A673 (cell line): Measurements from ENCODE around the gene RPS6KC1. TPM values are rescaled to one million over a fixed set of nuclear protein-coding genes. Genes with fewer than 3 reads are reported as not detected.
"Not testable (repeated sequence)": the region's sequence is repeated elsewhere in the genome, so short reads cannot be mapped to it uniquely, and the experiment has no call there.

Source experiments
- BruUV-seq: library from RNA; stranded (reverse); fragments of 400-500 nt; replicated peaks from 2 replicates; lab custom pipeline; 2021; lab: Mats Ljungman, UMichigan
- CTCF ChIA-PET: fragments of 300-600 bp; sonication (Branson Sonifier 250); formaldehyde crosslinking; loops from one replicate; lab custom pipeline; 2022; ENCODE audit warnings: antibody characterized with exemption; lab: Charles Lee
- POLR2A ChIA-PET: fragments of 300-600 bp; sonication (Branson Sonifier 250); formaldehyde crosslinking; loops from one replicate; lab custom pipeline; 2022; ENCODE audit warnings: antibody characterized with exemption; ENCODE audit not compliant: low non-redundant PET; lab: Charles Lee
- DNase-seq: peaks from one replicate; pipeline ENCODE4 v3.0.0-alpha.2; 2015; ENCODE audit warnings: low spot score
- H3K27ac ChIP-seq: fragments of 200-600 bp; sonication (generic); 2 replicates; pipeline ENCODE4 v1.5.1; 2016; ENCODE audit warnings: mixed run types, low read depth, mild to moderate bottlenecking, mixed read lengths, antibody characterized with exemption, low read length; ENCODE audit not compliant: poor library complexity, severe bottlenecking
- H3K27me3 ChIP-seq: fragments of 200-600 bp; sonication (generic); replicated peaks from 2 replicates; pipeline ENCODE4 v1.6.1; 2017; ENCODE audit warnings: mixed run types, low read depth, mild to moderate bottlenecking, mixed read lengths, antibody characterized with exemption, low read length; ENCODE audit not compliant: insufficient read depth, poor library complexity
- H3K36me3 ChIP-seq: fragments of 200-600 bp; sonication (generic); 2 replicates; pipeline ENCODE4 v1.6.1; 2016; ENCODE audit warnings: mixed run types, mild to moderate bottlenecking, mixed read lengths, antibody characterized with exemption, low read length; ENCODE audit not compliant: insufficient read depth, poor library complexity, severe bottlenecking
- H3K4me1 ChIP-seq: fragments of 200-600 bp; sonication (generic); 2 replicates; pipeline ENCODE4 v1.6.1; 2017; ENCODE audit warnings: mixed run types, mild to moderate bottlenecking, mixed read lengths, antibody characterized with exemption, low read length; ENCODE audit not compliant: insufficient read depth, poor library complexity, severe bottlenecking
- H3K4me3 ChIP-seq: fragments of 200-600 bp; sonication (generic); 2 replicates; pipeline ENCODE4 v1.5.1; 2016; ENCODE audit warnings: low read depth, mixed run types, mild to moderate bottlenecking, mixed read lengths, low read length; ENCODE audit not compliant: poor library complexity, severe bottlenecking
- H3K9me3 ChIP-seq: fragments of 200-600 bp; sonication (generic); 2 replicates; pipeline ENCODE4 v1.6.1; 2016; ENCODE audit warnings: mixed run types, low read depth, mild to moderate bottlenecking, mixed read lengths, antibody characterized with exemption, low read length; ENCODE audit not compliant: poor library complexity, severe bottlenecking
- EZH2 ChIP-seq: fragments of 200-600 bp; sonication (generic); IDR thresholded peaks from 2 replicates; pipeline ENCODE4 v1.6.1; 2017; ENCODE audit warnings: borderline replicate concordance, low read depth, mild to moderate bottlenecking, mixed read lengths, antibody characterized with exemption, low read length; ENCODE audit not compliant: poor library complexity, severe bottlenecking
- intact Hi-C: fragments of 100-400 bp; cut with micrococcal nuclease; formaldehyde crosslinking; loops from one replicate; pipeline ENCODE4 v1.10.0; 2022; ENCODE audit not compliant: unreplicated experiment
- total RNA-seq: library from RNA; stranded (reverse); gene quantifications from 2 replicates; pipeline ENCODE4 v1.2.3, GENCODE V29; 2021
- TF ChIP-seq, protein P1 (sequence below): fragments of 300-800, 200-600 bp; sonication (generic); conservative IDR thresholded peaks from 2 replicates; pipeline ENCODE4 v1.5.1; 2017; ENCODE audit warnings: low read depth, mild to moderate bottlenecking, antibody characterized with exemption, low read length, moderate library complexity, mixed read lengths

Gene RPS6KC1
- total RNA-seq, 1 experiment from 2014 or later = 17.1 TPM

DNA sequence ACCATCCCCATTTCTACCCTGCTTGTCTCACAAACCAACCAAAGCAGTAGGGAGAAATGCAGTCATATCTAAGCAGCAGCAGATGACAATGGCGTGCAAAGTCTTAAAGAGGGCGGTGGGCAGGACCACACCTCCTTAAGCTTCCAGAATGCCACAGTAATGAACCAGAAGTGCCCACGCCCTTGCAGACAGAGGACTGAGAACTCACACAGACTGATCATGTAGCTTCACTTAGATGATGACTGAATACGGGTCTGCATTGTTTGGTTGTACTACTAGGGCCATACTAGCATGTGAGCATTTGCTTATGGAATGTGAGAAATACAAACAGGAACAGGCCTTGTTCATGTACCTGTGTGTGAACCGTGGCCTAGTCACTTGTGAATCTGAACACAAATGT is 246.0 kb downstream of the RPS6KC1 start:
- no peak overlapping the region for H3K4me3 ChIP-seq
- TF ChIP-seq, protein P1, sequence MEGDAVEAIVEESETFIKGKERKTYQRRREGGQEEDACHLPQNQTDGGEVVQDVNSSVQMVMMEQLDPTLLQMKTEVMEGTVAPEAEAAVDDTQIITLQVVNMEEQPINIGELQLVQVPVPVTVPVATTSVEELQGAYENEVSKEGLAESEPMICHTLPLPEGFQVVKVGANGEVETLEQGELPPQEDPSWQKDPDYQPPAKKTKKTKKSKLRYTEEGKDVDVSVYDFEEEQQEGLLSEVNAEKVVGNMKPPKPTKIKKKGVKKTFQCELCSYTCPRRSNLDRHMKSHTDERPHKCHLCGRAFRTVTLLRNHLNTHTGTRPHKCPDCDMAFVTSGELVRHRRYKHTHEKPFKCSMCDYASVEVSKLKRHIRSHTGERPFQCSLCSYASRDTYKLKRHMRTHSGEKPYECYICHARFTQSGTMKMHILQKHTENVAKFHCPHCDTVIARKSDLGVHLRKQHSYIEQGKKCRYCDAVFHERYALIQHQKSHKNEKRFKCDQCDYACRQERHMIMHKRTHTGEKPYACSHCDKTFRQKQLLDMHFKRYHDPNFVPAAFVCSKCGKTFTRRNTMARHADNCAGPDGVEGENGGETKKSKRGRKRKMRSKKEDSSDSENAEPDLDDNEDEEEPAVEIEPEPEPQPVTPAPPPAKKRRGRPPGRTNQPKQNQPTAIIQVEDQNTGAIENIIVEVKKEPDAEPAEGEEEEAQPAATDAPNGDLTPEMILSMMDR = no peak
- no peak for TF ChIP-seq EZH2
- no peak overlapping the region for H3K27ac ChIP-seq
- no peaks in the 10 kb centered on the region for H3K4me1 ChIP-seq
- H3K36me3 ChIP-seq = no peaks in the 10 kb centered on the region
- DNase-seq = no peak
- H3K9me3 ChIP-seq = no peaks in the 10 kb centered on the region
- no peaks in the 10 kb centered on the region for H3K27me3 ChIP-seq
- POLR2A ChIA-PET = no interaction called here
- CTCF ChIA-PET = no interaction called here
- intact Hi-C loops = no loop called here
- BruUV-seq = no TSS peak

- no peaks in the 10 kb centered on the region for H3K27me3 ChIP-seq
- CTCF ChIA-PET = no interaction called here
- intact Hi-C loops = no loop called here
- no peaks in the 10 kb centered on the region for H3K4me1 ChIP-seq
- no peak for TF ChIP-seq EZH2
- TF ChIP-seq, protein P1 = no peak
- no peak overlapping the region for H3K4me3 ChIP-seq
- no TSS peak for BruUV-seq
- H3K36me3 ChIP-seq = no peaks in the 10 kb centered on the region
- H3K27ac ChIP-seq = no peak overlapping the region
- no peak for DNase-seq
- H3K9me3 ChIP-seq = no peaks in the 10 kb centered on the region
- POLR2A ChIA-PET = no interaction called here
These were observed 249.4 kb downstream of the RPS6KC1 start for GRCh38 chr1:213300433-213300832.

GRCh38 chr1:213301524-213301923 is 250.5 kb downstream of the RPS6KC1 start:
- H3K36me3 ChIP-seq, H3K27me3 ChIP-seq, CTCF ChIA-PET, H3K4me1 ChIP-seq, H3K9me3 ChIP-seq, H3K4me3 ChIP-seq, DNase-seq, intact Hi-C loops, H3K27ac ChIP-seq, BruUV-seq, POLR2A ChIA-PET: not testable (repeated sequence)

GRCh38 chr1:213303286-213303685 is 252.2 kb downstream of the RPS6KC1 start:
- no peak for DNase-seq
- no TSS peak for BruUV-seq
- Histone ChIP-seq H3K4me3 (no peak overlapping the region), H3K27ac (no peak overlapping the region), H3K27me3 (no peaks in the 10 kb centered on the region), H3K4me1 (no peaks in the 10 kb centered on the region), H3K36me3 (no peaks in the 10 kb centered on the region), H3K9me3 (no peaks in the 10 kb centered on the region)
- ChIA-PET CTCF (no interaction called here), POLR2A (no interaction called here)
- TF ChIP-seq, protein P1 = no peak
- TF ChIP-seq EZH2 = no peak
- intact Hi-C loops = no loop called here
